GM12892 (cell line): ENCODE results near the gene TM2D3.

Experiments
- DNase-seq: peaks from one replicate; pipeline ENCODE4 v3.0.0; 2011; ENCODE audit not compliant: insufficient read length
- FAIRE-seq: peaks from 2 replicates; lab custom pipeline; 2011; peaks lifted over from hg19 to GRCh38; lab: Jason Lieb, UNC
- POLR2A ChIP-seq: IDR thresholded peaks from 2 replicates; pipeline ENCODE4 v1.6.1; 2011; ENCODE audit warnings: low read depth, low read length, control low read depth
- POLR2AphosphoS5 ChIP-seq: IDR thresholded peaks from 2 replicates; pipeline ENCODE4 v1.6.1; 2011; ENCODE audit warnings: low read depth, low read length, control low read depth
- TAF1 ChIP-seq: IDR thresholded peaks from 2 replicates; pipeline ENCODE4 v1.6.1; 2011; ENCODE audit warnings: low read depth, mild to moderate bottlenecking, control low read depth, low read length, borderline replicate concordance

The TM2D3 gene

GRCh38 chr15:101617390-101617965 is 34.7 kb downstream of the TM2D3 start:
- FAIRE-seq (no peak), DNase-seq (no peak)
- TF ChIP-seq POLR2A (no peak), TAF1 (no peak), POLR2AphosphoS5 (no peak)

- no peak for FAIRE-seq
- TF ChIP-seq POLR2A (no peak), POLR2AphosphoS5 (no peak)
- DNase-seq, result no peak
Measured at GRCh38 chr15:101615986-101616848, 36.0 kb downstream of the TM2D3 start.

- DNase-seq, result no peak
- no peak for TF ChIP-seq POLR2A
- TF ChIP-seq TAF1, result no peak
- no peak for TF ChIP-seq POLR2AphosphoS5
- no peak for FAIRE-seq
Measured at GRCh38 chr15:101615414-101615985, 36.7 kb downstream of the TM2D3 start.

- TF ChIP-seq POLR2AphosphoS5, result no peak
- TF ChIP-seq TAF1, result no peak
- no peak for TF ChIP-seq POLR2A
- no peak for FAIRE-seq
- DNase-seq, result no peak
Measured at GRCh38 chr15:101614761-101615160, 37.4 kb downstream of the TM2D3 start.

- DNase-seq (no peak), FAIRE-seq (no peak)
- TF ChIP-seq POLR2AphosphoS5 (no peak), POLR2A (no peak), TAF1 (no peak)
Measured at GRCh38 chr15:101614001-101614585, 38.1 kb downstream of the TM2D3 start.

GRCh38 chr15:101613130-101614000 is 38.8 kb downstream of the TM2D3 start:
- no peak for FAIRE-seq
- TF ChIP-seq POLR2A, result no peak
- TF ChIP-seq TAF1, result no peak
- TF ChIP-seq POLR2AphosphoS5, result no peak
- DNase-seq, result no peak

GRCh38 chr15:101612676-101613075 is 39.5 kb downstream of the TM2D3 start:
- FAIRE-seq, result no peak
- TF ChIP-seq POLR2AphosphoS5 (no peak), POLR2A (no peak), TAF1 (no peak)

GRCh38 chr15:101611580-101612299 is 40.4 kb downstream of the TM2D3 start:
- TF ChIP-seq POLR2AphosphoS5 (no peak), POLR2A (no peak), TAF1 (no peak)
- no peak for FAIRE-seq
- no peak for DNase-seq

More at GRCh38 chr15:101612676-101613075, 39.5 kb downstream of the TM2D3 start:
- DNase-seq, result no peak

- TF ChIP-seq POLR2A, result no peak
- TF ChIP-seq TAF1, result no peak
- TF ChIP-seq POLR2AphosphoS5, result no peak
Measured at GRCh38 chr15:101611007-101611406, 41.2 kb downstream of the TM2D3 start.

GRCh38 chr15:101610611-101611000 is 41.6 kb downstream of the TM2D3 start:
- TF ChIP-seq POLR2A (no peak), POLR2AphosphoS5 (no peak), TAF1 (no peak)
- no peak for FAIRE-seq
- no peak for DNase-seq

More at GRCh38 chr15:101611007-101611406, 41.2 kb downstream of the TM2D3 start:
- no peak for DNase-seq
- FAIRE-seq, result no peak
